K562 (cell line): Measurements from ENCODE around the gene SMYD2. TPM values are rescaled to one million over a fixed set of nuclear protein-coding genes. Genes with fewer than 3 reads are reported as not detected.

ENCODE experiments used
- ATAC-seq: fragments of 200-7000 bp; cut with Tn5 transposase; 3 replicates; pipeline ENCODE4 v1.9.1; 2020; ENCODE audit warnings: moderate library complexity
- BruUV-seq: library from RNA; stranded (reverse); fragments of 400-500 nt; replicated peaks from 2 replicates; lab custom pipeline; 2021; lab: Mats Ljungman, UMichigan
- CTCF ChIA-PET: fragments of 300-600 bp; formaldehyde crosslinking; extraction: SDS; loops from one replicate; lab custom pipeline; 2021; ENCODE audit warnings: low intra/inter-chr PET ratio; lab: Yijun Ruan, JAX
- POLR2A ChIA-PET: fragments of 300-600, 350-650 bp; sonication (Branson Sonifier 250); formaldehyde crosslinking; extraction: SDS; loops from one replicate; lab custom pipeline; 2021; ENCODE audit warnings: antibody characterized with exemption, inconsistent platforms; lab: Yijun Ruan, JAX
- DNase-seq, 4 experiments: peaks; one replicate each; pipeline versions ENCODE4 v3.0.0 to v3.0.0-alpha.2; 2011 to 2018; ENCODE audit warnings: low spot score in 3 of 4, mixed read lengths in 3 of 4; ENCODE audit errors: extremely low read depth in 1 of 4
- FAIRE-seq: peaks from 2 replicates; lab custom pipeline; 2011; peaks lifted over from hg19 to GRCh38; lab: Jason Lieb, UNC
- H2AFZ ChIP-seq: 2 replicates; pipeline ENCODE4 v1.6.0; 2011; ENCODE audit warnings: low read depth, low read length, control low read depth, inconsistent platforms
- H3K27ac ChIP-seq: fragments of 200-600 bp; 3 replicates; pipeline ENCODE4 v1.8.0; 2011; ENCODE audit warnings: low read depth, mild to moderate bottlenecking, control low read depth, inconsistent platforms, low read length, moderate library complexity, mixed read lengths; ENCODE audit errors: extremely low read depth
- H3K27me3 ChIP-seq, 2 experiments: fragments of 300-600 bp in 1 of 2; 2 replicates in 1 of 2; 3 replicates in 1 of 2; pipeline versions ENCODE4 v1.6.0 to v1.8.0; 2011; ENCODE audit warnings: inconsistent platforms in 2 of 2, low read length in 2 of 2, mild to moderate bottlenecking in 1 of 2, mixed read lengths in 1 of 2, moderate library complexity in 1 of 2; ENCODE audit not compliant: control insufficient read depth in 2 of 2, insufficient read depth in 2 of 2
- H3K36me3 ChIP-seq: fragments of 300-600 bp; 3 replicates; pipeline ENCODE4 v1.8.0; 2011; ENCODE audit warnings: mild to moderate bottlenecking, low read length, inconsistent platforms; ENCODE audit not compliant: control insufficient read depth, insufficient read depth
- H3K4me1 ChIP-seq, 2 experiments: fragments of 200-600 bp in 1 of 2; replicated peaks in 1 of 2; 2 replicates in 1 of 2; 3 replicates in 1 of 2; pipeline versions ENCODE4 v1.5.1 to v1.8.0; 2011; ENCODE audit warnings: inconsistent platforms in 2 of 2, low read length in 2 of 2, mild to moderate bottlenecking in 1 of 2, mixed read lengths in 1 of 2, moderate library complexity in 1 of 2; ENCODE audit not compliant: control insufficient read depth in 2 of 2, insufficient read depth in 2 of 2
- H3K4me2 ChIP-seq: 2 replicates; pipeline ENCODE4 v1.6.1; 2011; ENCODE audit warnings: low read length, control low read depth, inconsistent platforms, mixed read lengths; ENCODE audit not compliant: insufficient read depth
- H3K4me3 ChIP-seq: fragments of 200-600 bp; sonication (generic), shearing (Covaris generic); 2 replicates; pipeline ENCODE4 v1.5.1; 2016; ENCODE audit warnings: control low read depth, inconsistent platforms
- H3K79me2 ChIP-seq: fragments of 200-600 bp; 3 replicates; pipeline ENCODE4 v1.8.0; 2011; ENCODE audit warnings: low read length, inconsistent platforms; ENCODE audit not compliant: control insufficient read depth, insufficient read depth
- H3K9ac ChIP-seq, 2 experiments: 2 replicates each; pipeline versions ENCODE4 v1.6.0 to v1.6.1; 2011; ENCODE audit warnings: low read depth in 2 of 2, low read length in 2 of 2, control low read depth in 1 of 2, inconsistent platforms in 1 of 2, mild to moderate bottlenecking in 1 of 2, mixed read lengths in 1 of 2; ENCODE audit not compliant: insufficient read depth in 1 of 2
- H3K9me1 ChIP-seq: one replicate; pipeline ENCODE4 v1.6.0; 2011; ENCODE audit warnings: inconsistent platforms, mild to moderate bottlenecking, low read length, moderate library complexity; ENCODE audit not compliant: control insufficient read depth, insufficient read depth
- H3K9me3 ChIP-seq: replicated peaks from 2 replicates; pipeline ENCODE4 v1.5.1; 2011; ENCODE audit warnings: low read depth, low read length, inconsistent platforms; ENCODE audit not compliant: control insufficient read depth, insufficient read depth
- H4K20me1 ChIP-seq: replicated peaks from 2 replicates; pipeline ENCODE4 v1.6.1; 2011; ENCODE audit warnings: low read length, inconsistent platforms, mixed read lengths; ENCODE audit not compliant: control insufficient read depth, insufficient read depth
- ARID1B ChIP-seq: fragments of 450-650 bp; IDR thresholded peaks from 2 replicates; pipeline ENCODE4 v1.6.1; 2016; ENCODE audit warnings: antibody characterized with exemption, mild to moderate bottlenecking, inconsistent platforms
- ARID3B ChIP-seq: fragments of 250-450 bp; sonication (Bioruptor Pico); IDR thresholded peaks from 2 replicates; pipeline ENCODE4 v1.4.0; 2020; ENCODE audit warnings: borderline replicate concordance
- CREB1 ChIP-seq, 2 experiments: sonication (generic) in 1 of 2; formaldehyde crosslinking in 1 of 2; IDR thresholded peaks; 2 replicates each; pipeline versions ENCODE4 v1.6.1 to v1.8.0; 2012 to 2022; ENCODE audit warnings: inconsistent platforms in 1 of 2, mild to moderate bottlenecking in 1 of 2, missing genetic modification reagents in 1 of 2, moderate library complexity in 1 of 2
- DNMT1 ChIP-seq: fragments of 450-650 bp; IDR thresholded peaks from 2 replicates; pipeline ENCODE4 v1.6.1; 2016; ENCODE audit warnings: antibody characterized with exemption, mild to moderate bottlenecking
- FUS ChIP-seq: fragments of 200-400 bp; formaldehyde crosslinking; optimal IDR thresholded peaks from 2 replicates; pipeline ENCODE3; 2017; ENCODE audit warnings: low read depth, low read length
- GABPB1 ChIP-seq: sonication (generic); formaldehyde crosslinking; IDR thresholded peaks from 2 replicates; pipeline ENCODE4 v1.8.0; 2022; ENCODE audit warnings: mild to moderate bottlenecking, missing genetic modification reagents
- KDM2B ChIP-seq: fragments of 250-450 bp; sonication (Bioruptor Pico); IDR thresholded peaks from 2 replicates; pipeline ENCODE4 v1.8.0; 2021; ENCODE audit warnings: mild to moderate bottlenecking, moderate library complexity
- KLF16 ChIP-seq: IDR thresholded peaks from 2 replicates; pipeline ENCODE4 v1.6.1; 2016; ENCODE audit warnings: antibody characterized with exemption
- KLF6 ChIP-seq: fragments of 250-450 bp; sonication (Bioruptor Pico); IDR thresholded peaks from 2 replicates; pipeline ENCODE4 v1.4.0; 2020; ENCODE audit warnings: mild to moderate bottlenecking, moderate library complexity, borderline replicate concordance
- NR4A1 ChIP-seq, 2 experiments: fragments of 250-450 bp in 1 of 2; fragments of 450-650 bp in 1 of 2; sonication (Bioruptor Pico) in 1 of 2; IDR thresholded peaks; 2 replicates each; pipeline versions ENCODE4 v1.4.0 to v1.6.1; 2016 to 2020; ENCODE audit warnings: mild to moderate bottlenecking in 2 of 2, missing compliant biosample characterization in 1 of 2, missing genetic modification characterization in 1 of 2, moderate library complexity in 1 of 2
- PURB ChIP-seq: sonication (generic); formaldehyde crosslinking; IDR thresholded peaks from 2 replicates; pipeline ENCODE4 v1.9.0; 2021; ENCODE audit warnings: low read depth, mild to moderate bottlenecking, missing genetic modification reagents
- SMARCA4 ChIP-seq: fragments of 450-650 bp; IDR thresholded peaks from 2 replicates; pipeline ENCODE4 v1.6.1; 2016
- TAF7 ChIP-seq: fragments of 450-650 bp; IDR thresholded peaks from 2 replicates; pipeline ENCODE4 v1.6.1; 2016; ENCODE audit warnings: missing genetic modification characterization, missing compliant biosample characterization
- ZEB2 ChIP-seq: fragments of 450-650 bp; IDR thresholded peaks from 2 replicates; pipeline ENCODE4 v1.6.1; 2016
- ZNF232 ChIP-seq: sonication (generic); formaldehyde crosslinking; IDR thresholded peaks from 2 replicates; pipeline ENCODE4 v1.8.0; 2022; ENCODE audit warnings: mild to moderate bottlenecking, missing genetic modification reagents
- ZNF41 ChIP-seq: fragments of 250-450 bp; sonication (Bioruptor Pico); conservative IDR thresholded peaks from 2 replicates; pipeline ENCODE4 v1.4.0; 2020; ENCODE audit warnings: mild to moderate bottlenecking
- ZNF644 ChIP-seq: fragments of 200-800 bp; sonication (Bioruptor generic); IDR thresholded peaks from 2 replicates; pipeline ENCODE4 v1.6.1; 2016; ENCODE audit warnings: low read depth, missing genetic modification characterization, missing compliant biosample characterization
- ZNF695 ChIP-seq: fragments of 450-650 bp; formaldehyde crosslinking; IDR thresholded peaks from 2 replicates; pipeline ENCODE4 v1.4.0; 2020; ENCODE audit warnings: mild to moderate bottlenecking, moderate library complexity
- WGBS: fragments of 100-300 bp; shearing (Covaris generic); methylation state at CpG from one replicate; pipeline ENCODE4 v1.1.6; 2016; ENCODE audit warnings: low coverage, mixed read lengths; ENCODE audit not compliant: insufficient coverage; ENCODE audit errors: missing lambda C conversion rate; 5-methylcytosine and 5-hydroxymethylcytosine counted together
- in situ Hi-C: fragments of 300-500 bp; cut with MboI; formaldehyde crosslinking; loops from 4 replicates; pipeline ENCODE4 v1.15.0; 2018; ENCODE audit warnings: inconsistent platforms, mixed read lengths
- intact Hi-C: fragments of 100-400 bp; cut with micrococcal nuclease; formaldehyde crosslinking; loops from 2 replicates; pipeline ENCODE4 v1.14.2; 2022
- polyA plus RNA-seq, 8 experiments: library from polyadenylated mRNA; depleted of rRNA in 4 of 8; stranded (reverse) in 5 of 8; unstranded in 3 of 8; fragments of >200 nt; fragmentation: Nextera tagmentation in 2 of 8; fragmentation: Illumina TruSeq in 1 of 8; extraction: Ambion mirVana in 2 of 8; extraction: Trizol in 1 of 8; gene quantifications; 2 replicates each; pipeline versions ENCODE4 v1.2.1 to v1.2.3, GENCODE V29; 2011 to 2014; ENCODE audit warnings: inconsistent platforms in 1 of 8, missing spikeins in 1 of 8
- total RNA-seq, 7 experiments: library from RNA; depleted of rRNA in 6 of 7; stranded (reverse); fragments of >200 nt in 6 of 7; fragmentation: Illumina TruSeq in 2 of 7; extraction: Trizol in 2 of 7; gene quantifications; 2 replicates each; pipeline versions ENCODE4 v1.2.1 to v1.2.3, GENCODE V29; 2011 to 2021; ENCODE audit warnings: low replicate concordance in 1 of 7
- TF ChIP-seq, protein P1 (sequence below): fragments of 250-450 bp; sonication (Bioruptor Pico); IDR thresholded peaks from 2 replicates; pipeline ENCODE4 v1.5.1; 2021; ENCODE audit warnings: mild to moderate bottlenecking
- TF ChIP-seq, protein P2 (sequence below): fragments of 450-650 bp; IDR thresholded peaks from 2 replicates; pipeline ENCODE4 v1.6.1; 2016; ENCODE audit warnings: antibody characterized with exemption

SMYD2 gene
- total and polyA plus RNA-seq, 9 of the 15 experiments (the other 6 are each of a cell fraction or from before 2014, with no cell fraction given): 13.8 to 81.3 (median 39.9) TPM

DNA sequence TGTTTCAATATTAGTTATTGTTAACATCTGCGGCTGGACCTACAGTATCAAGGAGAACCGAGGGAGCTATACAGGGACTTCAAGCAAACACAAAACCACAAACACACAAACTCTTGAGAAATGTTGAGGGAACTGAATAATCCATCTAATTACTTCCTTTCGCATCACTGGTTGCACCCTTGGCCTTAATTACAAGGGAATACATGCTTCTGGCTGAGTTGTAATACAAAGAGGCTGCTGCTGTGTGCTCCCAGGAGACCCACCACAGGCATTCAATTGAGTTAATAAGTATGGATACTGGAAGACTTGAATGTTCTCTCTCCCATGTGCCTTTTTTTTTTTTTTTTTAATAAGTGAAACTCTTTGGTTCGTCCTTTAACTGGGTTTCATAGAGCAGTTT, 16.8 kb upstream of the SMYD2 start (continued):
- TF ChIP-seq, protein P1, sequence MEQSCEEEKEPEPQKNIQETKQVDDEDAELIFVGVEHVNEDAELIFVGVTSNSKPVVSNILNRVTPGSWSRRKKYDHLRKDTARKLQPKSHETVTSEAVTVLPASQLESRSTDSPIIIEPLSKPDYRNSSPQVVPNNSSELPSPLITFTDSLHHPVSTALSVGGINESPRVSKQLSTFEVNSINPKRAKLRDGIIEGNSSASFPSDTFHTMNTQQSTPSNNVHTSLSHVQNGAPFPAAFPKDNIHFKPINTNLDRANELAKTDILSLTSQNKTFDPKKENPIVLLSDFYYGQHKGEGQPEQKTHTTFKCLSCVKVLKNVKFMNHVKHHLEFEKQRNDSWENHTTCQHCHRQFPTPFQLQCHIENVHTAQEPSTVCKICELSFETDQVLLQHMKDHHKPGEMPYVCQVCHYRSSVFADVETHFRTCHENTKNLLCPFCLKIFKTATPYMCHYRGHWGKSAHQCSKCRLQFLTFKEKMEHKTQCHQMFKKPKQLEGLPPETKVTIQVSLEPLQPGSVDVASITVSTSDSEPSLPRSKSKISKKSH: no peak
- TF ChIP-seq ZNF644 (no peak), ZNF232 (CRISPR knock-in tag) (no peak), CREB1 (IDR thresholded peaks at IDR 0.05) (no peak), CREB1 (CRISPR knock-in tag; IDR thresholded peaks at IDR 0.05) (no peak), FUS (no peak), SMARCA4 (no peak), NR4A1 (CRISPR knock-in tag; IDR thresholded peaks at IDR 0.05) (no peak), NR4A1 (tag; IDR thresholded peaks at IDR 0.05) (no peak)
- TF ChIP-seq, all 486 proteins: peak for 0

GRCh38 chr1:214264976-214265375, 16.0 kb upstream of the SMYD2 start:
- ChIA-PET CTCF (interaction anchor here (0.6 kb wide), 1 partner anchor 65 kb away, joined by 3 read pairs; no protein-coding TSS in a partner anchor), POLR2A (no interaction called here)
- H3K36me3 ChIP-seq: no peaks in the 10 kb centered on the region
- DNase-seq (no peak), ATAC-seq (no peak), FAIRE-seq (no peak)
- peaks cover 0 to 4% of the 10 kb centered on the region in 2 experiments; a peak in 1 of 5 replicates for H3K4me1 ChIP-seq
- no peaks in the 10 kb centered on the region for H3K9me1 ChIP-seq
- H4K20me1 ChIP-seq: no peaks in the 10 kb centered on the region
- H3K27ac ChIP-seq: no peak overlapping the region
- H3K4me2 ChIP-seq: no peak overlapping the region
- in situ Hi-C loops (loop anchor here (5.0 kb wide), 1 partner anchor 62 kb away; no protein-coding TSS in a partner anchor), intact Hi-C loops (loop anchor here (10.0 kb wide), 2 partner anchors 320 to 1260 kb away; no protein-coding TSS in a partner anchor)
- no peak overlapping the region for H3K9ac ChIP-seq
- BruUV-seq: no TSS peak
- no peak overlapping the region for H3K4me3 ChIP-seq
- no peaks in the 10 kb centered on the region for H3K79me2 ChIP-seq
- peaks cover 10 to 13% of the 10 kb centered on the region in 2 experiments for H3K27me3 ChIP-seq
- 0% methylated on average over 3 of the region's 3 CpGs for WGBS
- no peak overlapping the region for H2AFZ ChIP-seq
- no peaks in the 10 kb centered on the region for H3K9me3 ChIP-seq
- no peak for TF ChIP-seq PURB (CRISPR knock-in tag)
- TF ChIP-seq, protein P2, sequence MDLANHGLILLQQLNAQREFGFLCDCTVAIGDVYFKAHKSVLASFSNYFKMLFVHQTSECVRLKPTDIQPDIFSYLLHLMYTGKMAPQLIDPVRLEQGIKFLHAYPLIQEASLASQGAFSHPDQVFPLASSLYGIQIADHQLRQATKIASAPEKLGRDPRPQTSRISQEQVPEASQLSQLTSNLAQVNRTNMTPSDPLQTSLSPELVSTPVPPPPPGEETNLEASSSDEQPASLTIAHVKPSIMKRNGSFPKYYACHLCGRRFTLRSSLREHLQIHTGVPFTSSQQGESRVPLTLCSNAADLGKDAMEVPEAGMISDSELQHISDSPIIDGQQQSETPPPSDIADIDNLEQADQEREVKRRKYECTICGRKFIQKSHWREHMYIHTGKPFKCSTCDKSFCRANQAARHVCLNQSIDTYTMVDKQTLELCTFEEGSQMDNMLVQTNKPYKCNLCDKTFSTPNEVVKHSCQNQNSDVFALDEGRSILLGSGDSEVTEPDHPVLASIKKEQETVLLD: no peak
- TF ChIP-seq GABPB1 (CRISPR knock-in tag): no peak
- TF ChIP-seq ZEB2: no peak
- no peak for TF ChIP-seq KDM2B (CRISPR knock-in tag)
- TF ChIP-seq KLF6 (CRISPR knock-in tag): no peak
- no peak for TF ChIP-seq DNMT1
- TF ChIP-seq KLF16: no peak
- no peak for TF ChIP-seq TAF7 (tag)
- no peak for TF ChIP-seq ZNF41 (CRISPR knock-in tag)
- TF ChIP-seq ARID1B: no peak
- no peak for TF ChIP-seq ZNF695 (CRISPR knock-in tag)
- no peak for TF ChIP-seq ARID3B
